ENCODE data around the gene CTXND2.
"Not testable (repeated sequence)": the region's sequence is repeated elsewhere in the genome, so short reads cannot be mapped to it uniquely, and the experiment has no call there.

CTXND2 gene

GRCh38 chr1:150852734-150853133 is 34.2 kb upstream of the CTXND2 start:
- peak; percentile 55 to 68 for DNase-seq (ENCODE audit: low read depth in 1 of 2, low spot score in 1 of 2)
- peak overlapping the region; percentile 90 for H3K27ac ChIP-seq (replicated peaks)
- TF ChIP-seq GABPA (IDR thresholded peaks at IDR 0.05; ENCODE audit: low read depth) (peak; percentile 34; the same call in 1 of the 2 replicates), SPI1 (IDR thresholded peaks at IDR 0.05; ENCODE audit: borderline replicate concordance, low read depth) (peak; percentile 100)
- H3K4me3 ChIP-seq (replicated peaks; ENCODE audit: insufficient read depth, low read length); H3K27me3 ChIP-seq (ENCODE audit: insufficient read depth, poor library complexity, severe bottlenecking): not testable (repeated sequence)

DNA sequence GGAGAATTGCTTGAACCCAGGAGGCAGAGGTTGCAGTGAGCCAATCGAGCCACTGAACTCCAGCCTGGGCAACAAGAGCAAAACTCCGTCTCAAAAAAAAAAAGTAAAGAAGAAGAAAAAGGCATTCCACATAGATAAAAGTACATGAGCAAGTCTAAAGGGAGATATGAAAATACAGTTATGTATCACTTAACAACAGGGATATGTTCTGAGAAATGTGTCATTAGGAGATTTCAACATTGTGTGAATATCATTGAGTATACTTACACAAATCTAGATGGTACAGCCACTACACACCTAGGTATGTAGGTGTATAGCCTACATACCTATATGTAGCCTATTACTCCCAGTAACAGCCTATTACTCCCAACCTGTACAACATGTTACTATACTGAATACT is 23.2 kb upstream of the CTXND2 start:
- no peak overlapping the region for H3K27ac ChIP-seq (replicated peaks)
- no peaks in the 10 kb centered on the region for H3K27me3 ChIP-seq (ENCODE audit: insufficient read depth, poor library complexity, severe bottlenecking)
- H3K4me3 ChIP-seq (replicated peaks; ENCODE audit: insufficient read depth, low read length), result no peak overlapping the region
- TF ChIP-seq, protein P1, sequence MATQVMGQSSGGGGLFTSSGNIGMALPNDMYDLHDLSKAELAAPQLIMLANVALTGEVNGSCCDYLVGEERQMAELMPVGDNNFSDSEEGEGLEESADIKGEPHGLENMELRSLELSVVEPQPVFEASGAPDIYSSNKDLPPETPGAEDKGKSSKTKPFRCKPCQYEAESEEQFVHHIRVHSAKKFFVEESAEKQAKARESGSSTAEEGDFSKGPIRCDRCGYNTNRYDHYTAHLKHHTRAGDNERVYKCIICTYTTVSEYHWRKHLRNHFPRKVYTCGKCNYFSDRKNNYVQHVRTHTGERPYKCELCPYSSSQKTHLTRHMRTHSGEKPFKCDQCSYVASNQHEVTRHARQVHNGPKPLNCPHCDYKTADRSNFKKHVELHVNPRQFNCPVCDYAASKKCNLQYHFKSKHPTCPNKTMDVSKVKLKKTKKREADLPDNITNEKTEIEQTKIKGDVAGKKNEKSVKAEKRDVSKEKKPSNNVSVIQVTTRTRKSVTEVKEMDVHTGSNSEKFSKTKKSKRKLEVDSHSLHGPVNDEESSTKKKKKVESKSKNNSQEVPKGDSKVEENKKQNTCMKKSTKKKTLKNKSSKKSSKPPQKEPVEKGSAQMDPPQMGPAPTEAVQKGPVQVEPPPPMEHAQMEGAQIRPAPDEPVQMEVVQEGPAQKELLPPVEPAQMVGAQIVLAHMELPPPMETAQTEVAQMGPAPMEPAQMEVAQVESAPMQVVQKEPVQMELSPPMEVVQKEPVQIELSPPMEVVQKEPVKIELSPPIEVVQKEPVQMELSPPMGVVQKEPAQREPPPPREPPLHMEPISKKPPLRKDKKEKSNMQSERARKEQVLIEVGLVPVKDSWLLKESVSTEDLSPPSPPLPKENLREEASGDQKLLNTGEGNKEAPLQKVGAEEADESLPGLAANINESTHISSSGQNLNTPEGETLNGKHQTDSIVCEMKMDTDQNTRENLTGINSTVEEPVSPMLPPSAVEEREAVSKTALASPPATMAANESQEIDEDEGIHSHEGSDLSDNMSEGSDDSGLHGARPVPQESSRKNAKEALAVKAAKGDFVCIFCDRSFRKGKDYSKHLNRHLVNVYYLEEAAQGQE (IDR thresholded peaks at IDR 0.05; ENCODE audit: insufficient replicate concordance, low read depth), result no peak
- TF ChIP-seq POLR2AphosphoS5 (IDR thresholded peaks at IDR 0.05; ENCODE audit: low read depth), result no peak
- no peak for TF ChIP-seq SPI1 (IDR thresholded peaks at IDR 0.05; ENCODE audit: borderline replicate concordance, low read depth)
- no peak for TF ChIP-seq GABPA (IDR thresholded peaks at IDR 0.05; ENCODE audit: low read depth)
- no peak for TF ChIP-seq CTCF (IDR thresholded peaks at IDR 0.05; ENCODE audit: insufficient read depth, low read length)
- no peak for DNase-seq (ENCODE audit: low read depth in 1 of 2, low spot score in 1 of 2)

DNA sequence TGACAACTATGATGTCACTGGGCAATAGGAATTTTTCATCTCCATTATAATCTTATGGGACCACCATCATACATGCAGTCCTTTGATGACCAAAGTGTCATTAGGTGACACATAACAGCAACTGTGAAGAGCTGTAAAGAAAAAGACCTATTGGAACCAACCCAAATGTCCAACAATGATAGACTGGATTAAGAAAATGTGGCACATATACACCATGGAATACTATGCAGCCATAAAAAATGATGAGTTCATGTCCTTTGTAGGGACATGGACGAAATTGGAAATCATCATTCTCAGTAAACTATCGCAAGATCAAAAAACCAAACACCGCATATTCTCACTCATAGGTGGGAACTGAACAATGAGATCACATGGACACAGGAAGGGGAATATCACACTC is 22.7 kb upstream of the CTXND2 start:
- not testable (repeated sequence) for H3K27ac ChIP-seq (replicated peaks); H3K4me3 ChIP-seq (replicated peaks; ENCODE audit: insufficient read depth, low read length); DNase-seq (ENCODE audit: low read depth in 1 of 2, low spot score in 1 of 2); H3K27me3 ChIP-seq (ENCODE audit: insufficient read depth, poor library complexity, severe bottlenecking)

- no peak for DNase-seq (ENCODE audit: low read depth in 1 of 2, low spot score in 1 of 2)
- no peaks in the 10 kb centered on the region for H3K27me3 ChIP-seq (ENCODE audit: insufficient read depth, poor library complexity, severe bottlenecking)
- no peak overlapping the region for H3K27ac ChIP-seq (replicated peaks)
- TF ChIP-seq, protein P1 (IDR thresholded peaks at IDR 0.05; ENCODE audit: insufficient replicate concordance, low read depth), result no peak
- no peak for TF ChIP-seq GABPA (IDR thresholded peaks at IDR 0.05; ENCODE audit: low read depth)
- no peak for TF ChIP-seq CTCF (IDR thresholded peaks at IDR 0.05; ENCODE audit: insufficient read depth, low read length)
- TF ChIP-seq SPI1 (IDR thresholded peaks at IDR 0.05; ENCODE audit: borderline replicate concordance, low read depth), result no peak
- no peak for TF ChIP-seq POLR2AphosphoS5 (IDR thresholded peaks at IDR 0.05; ENCODE audit: low read depth)
- no peak overlapping the region for H3K4me3 ChIP-seq (replicated peaks; ENCODE audit: insufficient read depth, low read length)
Observed at GRCh38 chr1:150869683-150870082, 17.3 kb upstream of the CTXND2 start.

DNA sequence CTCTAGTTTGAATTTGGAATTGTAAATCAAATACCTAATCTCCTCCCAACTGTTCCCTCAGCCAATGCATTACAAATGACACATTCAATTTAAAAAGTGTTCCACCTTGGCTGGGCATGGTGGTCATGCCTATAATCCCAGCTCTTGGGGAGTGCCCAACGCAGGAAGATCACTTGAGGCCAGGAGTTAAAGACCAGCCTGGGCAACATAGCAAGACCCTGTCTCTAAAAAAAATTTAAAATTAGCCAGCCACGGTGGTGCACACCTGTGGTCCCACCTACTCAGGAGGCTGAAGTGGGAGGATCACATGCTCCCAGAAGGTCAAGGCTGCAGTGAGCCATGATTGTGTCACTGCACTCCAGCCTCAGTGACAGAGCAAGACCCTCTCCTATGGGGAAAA is 14.4 kb upstream of the CTXND2 start:
- no peak for TF ChIP-seq SPI1 (IDR thresholded peaks at IDR 0.05; ENCODE audit: borderline replicate concordance, low read depth)
- TF ChIP-seq CTCF (IDR thresholded peaks at IDR 0.05; ENCODE audit: insufficient read depth, low read length), result no peak
- TF ChIP-seq POLR2AphosphoS5 (IDR thresholded peaks at IDR 0.05; ENCODE audit: low read depth), result no peak
- no peak for TF ChIP-seq GABPA (IDR thresholded peaks at IDR 0.05; ENCODE audit: low read depth)
- TF ChIP-seq, protein P1 (IDR thresholded peaks at IDR 0.05; ENCODE audit: insufficient replicate concordance, low read depth), result no peak
- Histone ChIP-seq H3K27ac (replicated peaks) (no peak overlapping the region), H3K27me3 (ENCODE audit: insufficient read depth, poor library complexity, severe bottlenecking) (no peaks in the 10 kb centered on the region), H3K4me3 (replicated peaks; ENCODE audit: insufficient read depth, low read length) (no peak overlapping the region)
- no peak for DNase-seq (ENCODE audit: low read depth in 1 of 2, low spot score in 1 of 2)
